IPS DF 6.9 (cell line): Measurements from ENCODE around the gene CCDC27.

Experiments used
- DNase-seq: peaks from one replicate; pipeline ENCODE4 v3.0.0-alpha.2; 2013; ENCODE audit warnings: low read depth, low spot score
- H3K27ac ChIP-seq: one replicate; pipeline ENCODE4 v1.5.1; 2013; ENCODE audit warnings: low read length, control low read depth
- H3K27me3 ChIP-seq: 2 replicates; pipeline ENCODE4 v1.6.1; 2013; ENCODE audit warnings: mild to moderate bottlenecking, low read length; ENCODE audit not compliant: control insufficient read depth, insufficient read depth
- H3K36me3 ChIP-seq: 2 replicates; pipeline ENCODE4 v1.6.1; 2013; ENCODE audit warnings: low read length; ENCODE audit not compliant: control insufficient read depth, insufficient read depth
- H3K4me1 ChIP-seq: 2 replicates; pipeline ENCODE4 v1.6.1; 2013; ENCODE audit warnings: low read length; ENCODE audit not compliant: control insufficient read depth, insufficient read depth
- H3K4me3 ChIP-seq: 2 replicates; pipeline ENCODE4 v1.5.1; 2013; ENCODE audit warnings: mild to moderate bottlenecking, low read length
- H3K9me3 ChIP-seq: 2 replicates; pipeline ENCODE4 v1.6.1; 2013; ENCODE audit warnings: low read length, inconsistent platforms; ENCODE audit not compliant: control insufficient read depth, insufficient read depth
- WGBS: extraction: QIAGEN DNeasy Blood & Tissue Kit; methylation state at CpG from one replicate; pipeline ENCODE4 v1.1.7; 2013; ENCODE audit warnings: mixed read lengths, missing lambda C conversion rate; ENCODE audit not compliant: insufficient read length, insufficient coverage; 5-methylcytosine and 5-hydroxymethylcytosine counted together

Gene CCDC27

DNA sequence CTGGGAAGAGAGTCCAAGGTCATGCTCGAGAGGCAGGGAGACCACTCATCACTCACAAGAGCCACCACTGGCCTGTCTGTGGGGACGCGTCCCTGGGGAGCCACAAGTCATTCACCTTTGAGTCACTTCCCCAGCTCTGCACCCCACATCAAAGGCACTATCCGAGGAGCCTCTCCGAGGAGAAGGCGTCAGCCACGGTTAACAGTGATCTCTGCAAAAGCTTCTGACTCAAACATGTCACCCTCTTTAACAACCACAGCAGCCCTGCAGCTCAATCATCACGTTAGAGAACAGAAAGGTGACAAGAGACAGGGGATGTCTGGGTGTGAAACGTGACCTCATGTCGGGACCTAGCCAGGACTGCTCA is 35.1 kb downstream of the CCDC27 start:
- no peak for DNase-seq
- no CpG with 5 or more reads among the region's 10 CpGs for WGBS
- Histone ChIP-seq H3K4me1 (peaks cover 3% of the 10 kb centered on the region; the same call in 1 of the 2 replicates), H3K27ac (no peak overlapping the region), H3K4me3 (no peak overlapping the region), H3K36me3 (peaks cover 26% of the 10 kb centered on the region), H3K27me3 (no peaks in the 10 kb centered on the region), H3K9me3 (no peaks in the 10 kb centered on the region)

DNA sequence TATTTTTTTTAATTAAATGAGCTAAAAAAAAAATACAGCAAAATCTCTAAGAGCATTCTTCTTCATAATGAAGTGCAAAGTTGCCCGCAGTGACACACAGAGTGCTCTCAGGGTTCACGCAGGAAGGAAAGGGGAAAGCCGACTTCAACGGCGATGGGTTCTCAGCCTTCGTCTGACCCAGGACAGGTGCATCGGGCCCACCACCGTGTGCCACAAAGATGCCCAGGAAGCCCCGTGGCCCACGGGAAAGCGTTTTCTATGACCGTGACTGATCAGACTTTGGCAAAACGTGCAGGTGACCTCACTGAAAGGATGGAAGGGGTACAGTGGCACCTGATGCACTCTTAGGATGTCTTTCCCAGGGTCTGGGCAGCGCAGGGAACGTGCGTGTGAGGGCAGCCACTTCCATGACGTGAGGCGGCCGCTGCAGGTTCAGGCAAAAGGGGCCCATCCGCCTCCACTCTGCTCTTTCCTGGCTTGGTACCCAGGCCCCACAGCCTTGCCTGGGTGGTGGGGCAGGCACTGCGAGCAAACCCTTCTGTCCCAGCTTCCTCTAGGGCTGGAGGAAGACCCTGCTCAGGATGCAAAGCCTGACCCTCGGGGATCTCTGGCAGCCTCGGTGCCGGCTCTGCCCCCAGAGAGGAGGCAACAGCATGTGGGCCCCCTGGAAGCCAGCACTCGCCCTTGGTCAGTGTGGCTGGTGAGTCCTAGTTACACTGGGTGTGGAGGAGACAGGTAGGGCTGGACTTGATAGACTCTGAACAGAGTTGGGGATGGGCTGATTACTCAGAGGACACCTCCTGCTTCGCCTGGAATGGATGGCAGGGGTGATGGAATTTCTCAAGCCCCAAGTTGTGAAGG is 35.7 kb downstream of the CCDC27 start:
- Histone ChIP-seq H3K4me1 (peaks cover 6% of the 10 kb centered on the region), H3K4me3 (no peak overlapping the region), H3K9me3 (no peaks in the 10 kb centered on the region), H3K27ac (no peak overlapping the region), H3K27me3 (no peaks in the 10 kb centered on the region), H3K36me3 (peaks cover 20% of the 10 kb centered on the region)
- DNase-seq = no peak
- no CpG with 5 or more reads among the region's 26 CpGs for WGBS

DNA sequence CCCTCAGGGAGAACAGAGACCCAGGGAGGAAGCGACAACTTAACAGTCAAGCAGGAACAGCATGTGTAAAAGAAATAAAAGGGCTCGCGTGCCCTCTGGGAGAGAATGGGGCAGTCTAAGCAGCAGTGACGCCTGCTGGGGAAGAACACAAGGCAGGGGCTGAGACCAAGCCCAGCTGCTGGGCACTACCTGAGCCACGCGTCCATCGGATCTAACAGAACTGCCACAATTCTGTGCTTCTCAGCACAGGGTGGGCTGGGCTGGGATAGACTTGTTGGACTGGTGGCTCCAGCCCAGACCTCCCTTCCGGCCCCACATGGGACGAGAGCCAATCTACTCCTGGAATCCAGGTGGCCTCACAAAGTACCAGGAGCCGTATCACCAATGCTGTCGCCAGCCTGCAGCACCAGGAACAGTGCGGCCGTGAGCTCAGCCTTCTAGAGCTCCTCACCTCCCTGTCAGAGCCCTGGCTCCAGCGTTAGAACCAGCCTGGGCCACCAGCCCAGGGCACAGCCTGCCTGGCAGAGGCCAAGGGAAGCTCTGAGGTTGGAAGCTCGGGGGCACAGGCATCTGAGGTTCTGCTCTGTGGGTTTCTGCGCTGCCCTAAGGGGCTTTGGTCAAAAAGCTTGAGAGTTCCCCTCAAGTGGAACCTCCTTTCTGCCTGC is 36.6 kb downstream of the CCDC27 start:
- Histone ChIP-seq H3K9me3 (no peaks in the 10 kb centered on the region), H3K27ac (no peak overlapping the region), H3K4me1 (peaks cover 6% of the 10 kb centered on the region), H3K4me3 (no peak overlapping the region), H3K36me3 (peaks cover 18% of the 10 kb centered on the region), H3K27me3 (no peaks in the 10 kb centered on the region)
- no CpG with 5 or more reads among the region's 16 CpGs for WGBS
- DNase-seq = no peak

DNA sequence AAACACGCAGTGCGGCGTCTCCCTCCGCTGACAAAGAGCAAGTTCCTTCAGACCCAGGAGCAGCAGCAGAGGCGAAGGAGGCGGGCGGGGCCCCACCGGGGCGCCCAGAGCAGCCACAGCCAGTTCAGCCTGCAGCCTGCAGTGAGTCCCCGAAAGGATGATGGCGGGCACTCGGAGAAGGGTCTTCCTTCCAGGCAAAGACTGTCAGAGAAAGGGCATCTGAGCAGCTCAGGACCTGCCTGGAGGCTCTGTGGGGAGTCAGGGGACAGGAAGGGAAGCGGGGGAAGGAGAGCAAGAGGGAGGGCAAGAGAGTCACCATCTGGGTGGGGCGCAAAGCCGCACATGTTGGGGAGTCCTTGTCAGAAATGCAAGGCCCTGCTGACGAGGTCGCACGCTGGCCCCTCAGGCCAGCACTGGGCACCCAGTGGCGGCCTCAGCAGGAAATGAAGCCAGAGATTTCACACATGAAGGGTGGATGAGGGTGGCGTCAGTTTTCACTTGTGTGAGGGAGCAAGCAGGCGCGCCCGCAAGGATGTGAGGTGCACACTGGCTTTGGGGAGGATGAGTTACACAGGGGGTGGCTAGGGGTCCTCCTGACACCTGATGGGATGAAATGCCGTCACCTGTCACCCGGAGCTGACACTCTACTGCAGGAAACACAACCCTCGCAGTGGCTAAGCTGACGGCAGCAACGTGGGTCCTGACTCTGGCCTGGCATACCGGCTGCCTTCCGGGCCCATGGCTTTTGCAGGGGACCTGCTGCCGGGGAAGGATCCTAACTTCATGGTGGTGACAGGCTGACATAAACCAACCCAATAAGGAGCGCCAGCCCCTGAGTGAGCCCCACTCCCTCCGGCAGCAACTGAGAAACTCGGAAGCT is 37.4 kb downstream of the CCDC27 start:
- Histone ChIP-seq H3K27me3 (no peaks in the 10 kb centered on the region), H3K4me1 (peaks cover 6% of the 10 kb centered on the region), H3K36me3 (peaks cover 12% of the 10 kb centered on the region), H3K4me3 (no peak overlapping the region), H3K9me3 (no peaks in the 10 kb centered on the region), H3K27ac (no peak overlapping the region)
- no CpG with 5 or more reads among the region's 34 CpGs for WGBS
- no peak for DNase-seq

DNA sequence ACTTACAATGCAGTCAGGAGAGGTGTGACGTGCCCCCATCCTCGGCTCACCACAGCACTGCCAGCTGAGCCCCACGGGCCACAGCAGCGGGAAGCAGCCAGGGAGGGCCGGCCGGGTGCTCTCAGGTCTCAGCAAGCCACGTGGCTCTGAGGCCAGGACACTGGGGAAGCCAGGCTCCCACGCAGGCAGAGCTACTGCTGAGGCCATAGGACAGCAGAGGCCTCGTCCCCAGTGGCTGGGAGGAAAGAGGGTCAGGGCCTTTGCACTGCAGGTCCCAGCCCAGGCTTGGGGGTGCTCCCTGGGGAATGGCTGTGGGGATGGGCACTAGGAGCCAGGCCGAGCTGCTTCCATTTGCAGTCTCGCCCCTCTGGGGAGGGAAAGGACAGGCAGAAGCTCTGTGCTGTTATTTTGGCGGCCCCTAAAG is 38.3 kb downstream of the CCDC27 start:
- Histone ChIP-seq H3K9me3 (no peaks in the 10 kb centered on the region), H3K27ac (no peak overlapping the region), H3K4me1 (peaks cover 6% of the 10 kb centered on the region), H3K36me3 (peaks cover 8% of the 10 kb centered on the region), H3K27me3 (no peaks in the 10 kb centered on the region), H3K4me3 (no peak overlapping the region)
- no peak for DNase-seq
- WGBS = no CpG with 5 or more reads among the region's 12 CpGs

DNA sequence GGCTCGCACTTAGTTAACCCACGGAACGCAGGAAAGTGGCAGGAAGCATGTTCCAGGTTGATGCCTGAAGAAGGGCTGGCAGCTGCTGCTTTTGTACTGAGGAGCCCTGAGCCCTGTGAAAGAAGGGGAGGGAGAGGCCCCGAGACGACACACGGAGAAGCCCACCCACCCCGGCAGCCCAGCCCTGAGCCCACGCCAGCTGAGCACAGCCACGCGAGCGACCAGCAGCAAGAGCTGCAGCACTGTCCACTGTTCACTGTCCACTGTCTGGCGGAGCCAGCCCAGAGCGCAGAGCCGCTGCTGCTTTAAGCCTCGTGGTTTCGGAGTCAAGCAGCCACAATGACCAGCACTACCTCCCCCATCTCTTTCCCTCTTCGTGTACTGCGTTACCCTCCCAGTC is 38.7 kb downstream of the CCDC27 start:
- no peaks in the 10 kb centered on the region for H3K27me3 ChIP-seq
- DNase-seq = no peak
- H3K4me3 ChIP-seq = no peak overlapping the region
- H3K36me3 ChIP-seq = peaks cover 8% of the 10 kb centered on the region
- peaks cover 6% of the 10 kb centered on the region for H3K4me1 ChIP-seq
- no CpG with 5 or more reads among the region's 18 CpGs for WGBS
- no peaks in the 10 kb centered on the region for H3K9me3 ChIP-seq
- H3K27ac ChIP-seq = no peak overlapping the region

DNA sequence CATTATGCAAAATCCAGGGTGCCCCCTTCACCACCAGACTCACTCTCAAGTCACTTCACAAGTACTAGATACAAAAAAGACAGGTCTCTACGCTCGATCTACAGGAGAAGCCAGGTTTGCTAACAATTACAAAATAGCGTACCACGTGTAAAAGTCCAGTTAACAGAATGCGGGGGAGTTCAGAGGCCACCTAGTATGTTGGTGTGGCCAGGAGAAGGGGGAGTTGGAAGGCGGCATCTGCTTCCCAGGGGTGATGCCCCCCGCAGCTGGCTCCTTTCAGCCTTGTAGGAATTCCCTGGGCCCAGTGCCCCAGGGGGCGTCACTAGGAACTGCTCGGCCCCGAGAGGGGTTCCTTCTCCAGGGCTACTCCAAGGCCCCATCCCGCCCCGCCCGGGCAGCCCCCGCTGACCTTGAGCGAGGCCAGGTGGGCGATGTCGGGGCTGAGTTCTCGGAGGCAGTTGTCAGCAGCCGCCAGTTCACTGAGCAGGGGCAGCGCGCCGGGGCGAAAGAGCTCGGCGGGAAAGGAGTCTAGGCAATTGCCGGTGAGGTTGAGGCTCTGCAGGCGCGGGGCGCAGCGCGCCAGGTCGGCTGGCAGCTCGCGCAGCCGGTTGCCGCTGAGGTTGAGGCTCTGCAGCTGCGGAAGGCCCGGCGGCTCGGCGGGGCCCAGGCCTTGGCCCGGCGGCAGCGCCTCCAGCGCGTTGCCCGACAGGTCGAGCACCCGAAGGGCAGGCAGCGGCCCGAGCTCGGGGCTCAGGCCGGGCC is 43.4 kb downstream of the CCDC27 start:
- Histone ChIP-seq H3K36me3 (no peaks in the 10 kb centered on the region; the same call in 1 of the 2 replicates), H3K27me3 (no peaks in the 10 kb centered on the region), H3K9me3 (no peaks in the 10 kb centered on the region), H3K4me1 (peaks cover 3% of the 10 kb centered on the region; the same call in 1 of the 2 replicates), H3K27ac (no peak overlapping the region), H3K4me3 (peak overlapping the region; percentile 95)
- no CpG with 5 or more reads among the region's 53 CpGs for WGBS
- DNase-seq = no peak

DNA sequence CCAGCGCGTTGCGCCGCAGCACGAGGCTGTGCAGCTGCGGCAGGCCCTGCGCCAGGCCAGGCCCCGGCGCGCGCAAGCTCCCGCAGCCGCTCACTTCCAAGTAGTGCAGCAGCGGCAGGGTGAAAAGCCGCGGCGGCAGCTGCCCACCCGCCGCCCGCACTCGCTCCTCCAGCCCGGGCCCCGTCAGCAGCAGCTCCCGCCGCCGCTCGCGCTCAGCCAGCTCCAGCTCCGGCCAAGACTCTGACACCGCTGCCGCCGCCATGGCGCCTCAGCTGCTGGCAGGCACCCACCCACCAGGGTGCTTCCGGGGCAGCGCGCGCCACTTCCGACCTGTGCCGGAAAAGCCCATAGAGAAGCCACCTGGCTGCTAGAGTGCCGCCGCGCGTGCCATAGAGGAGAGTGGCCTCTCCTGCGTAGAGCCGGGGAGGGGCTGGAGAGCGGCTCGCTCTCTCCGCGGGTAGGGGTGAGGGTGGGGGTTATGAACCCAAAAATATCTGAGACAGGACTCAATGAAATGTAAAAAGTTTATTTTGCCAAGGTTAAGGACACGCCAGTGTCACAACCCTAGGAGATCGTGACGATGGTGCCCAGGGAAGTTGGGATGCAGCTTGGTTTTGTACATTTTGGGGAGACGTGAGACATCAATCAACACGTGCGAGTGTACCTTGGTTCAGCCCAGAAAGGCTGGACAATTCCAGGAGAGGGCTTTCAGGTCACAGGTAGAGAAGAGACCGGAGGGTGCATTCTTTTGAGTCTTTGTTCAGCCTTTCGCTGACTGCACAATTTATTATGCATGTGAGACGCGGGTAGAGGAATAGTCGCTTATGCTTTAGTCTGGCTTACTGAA is 44.2 kb downstream of the CCDC27 start, which contains the start of gene LRRC47:
Gene LRRC47 (minus strand): TSS at position 284 of the 847 bp plus-strand sequence. CDS start 22 bp downstream, at position 262.
- Histone ChIP-seq H3K27ac (no peak within 1 kb of the TSS), H3K4me3 (peak within 1 kb of the TSS; percentile 95), H3K9me3 (no peaks in the 10 kb centered on the region), H3K27me3 (no peaks in the 10 kb centered on the region), H3K4me1 (peaks cover 3% of the 10 kb centered on the region; the same call in 1 of the 2 replicates), H3K36me3 (no peaks in the 10 kb centered on the region; the same call in 1 of the 2 replicates)
- WGBS = no CpG with 5 or more reads among the region's 60 CpGs
- DNase-seq = peak; percentile 55

DNA sequence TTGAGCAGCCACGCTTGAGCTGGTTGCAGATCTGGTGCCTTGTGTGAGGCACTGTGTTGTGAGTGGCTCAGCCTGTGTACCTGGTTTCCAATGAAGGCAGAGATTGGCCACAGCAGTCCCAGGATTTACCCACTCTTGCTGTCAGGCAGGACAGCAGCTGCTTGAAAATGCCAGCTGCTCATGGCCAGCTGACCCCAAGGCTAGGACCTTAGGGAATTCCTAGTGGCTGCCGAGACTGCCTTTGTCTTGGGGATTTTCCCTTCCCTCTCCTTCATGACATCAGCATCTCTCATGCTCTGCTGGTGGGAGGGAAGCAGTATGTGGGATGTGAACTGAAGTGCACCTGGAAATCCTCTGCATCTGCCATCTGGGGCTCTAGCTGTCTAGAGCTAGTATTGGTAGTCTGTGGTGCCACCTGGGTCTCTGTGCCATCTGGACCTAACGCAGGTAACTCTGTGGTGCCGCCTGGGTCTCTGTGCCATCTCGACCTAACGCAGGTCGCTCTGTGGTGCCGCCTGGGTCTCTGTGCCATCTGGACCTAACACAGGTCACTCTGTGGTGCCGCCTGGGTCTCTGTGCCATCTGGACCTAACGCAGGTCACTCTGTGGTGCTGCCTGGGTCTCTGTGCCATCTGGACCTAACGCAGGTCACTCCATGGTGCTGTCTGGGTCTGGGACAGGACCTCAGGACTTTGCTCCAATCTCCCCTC is 47.9 kb downstream of the CCDC27 start:
- Histone ChIP-seq H3K9me3 (no peaks in the 10 kb centered on the region), H3K4me1 (no peaks in the 10 kb centered on the region), H3K27ac (no peak overlapping the region), H3K36me3 (no peaks in the 10 kb centered on the region; the same call in 1 of the 2 replicates), H3K27me3 (no peaks in the 10 kb centered on the region), H3K4me3 (no peak overlapping the region)
- no CpG with 5 or more reads among the region's 11 CpGs for WGBS
- no peak for DNase-seq
